Right renal cortex interstitium (tissue), 3 donors: ENCODE measurements around the gene PRM1. TPM values are rescaled to one million over a fixed set of nuclear protein-coding genes. Genes with fewer than 3 reads are reported as not detected.
"Not testable (repeated sequence)": the region's sequence is repeated elsewhere in the genome, so short reads cannot be mapped to it uniquely, and the experiment has no call there.

Source experiments
- DNase-seq, 3 donors: peaks; one replicate each; pipeline ENCODE4 v3.0.0-alpha.2; 2013; ENCODE audit warnings: low read depth in 3 of 3, low spot score in 2 of 3
- polyA plus RNA-seq, 3 donors: library from polyadenylated mRNA; unstranded; fragments of 120-200 nt; gene quantifications; one replicate each; pipeline ENCODE4 v1.2.1, GENCODE V29; 2013; ENCODE audit not compliant: insufficient read length in 3 of 3

Gene PRM1
- polyA plus RNA-seq, 3 donors, result not detected

DNA sequence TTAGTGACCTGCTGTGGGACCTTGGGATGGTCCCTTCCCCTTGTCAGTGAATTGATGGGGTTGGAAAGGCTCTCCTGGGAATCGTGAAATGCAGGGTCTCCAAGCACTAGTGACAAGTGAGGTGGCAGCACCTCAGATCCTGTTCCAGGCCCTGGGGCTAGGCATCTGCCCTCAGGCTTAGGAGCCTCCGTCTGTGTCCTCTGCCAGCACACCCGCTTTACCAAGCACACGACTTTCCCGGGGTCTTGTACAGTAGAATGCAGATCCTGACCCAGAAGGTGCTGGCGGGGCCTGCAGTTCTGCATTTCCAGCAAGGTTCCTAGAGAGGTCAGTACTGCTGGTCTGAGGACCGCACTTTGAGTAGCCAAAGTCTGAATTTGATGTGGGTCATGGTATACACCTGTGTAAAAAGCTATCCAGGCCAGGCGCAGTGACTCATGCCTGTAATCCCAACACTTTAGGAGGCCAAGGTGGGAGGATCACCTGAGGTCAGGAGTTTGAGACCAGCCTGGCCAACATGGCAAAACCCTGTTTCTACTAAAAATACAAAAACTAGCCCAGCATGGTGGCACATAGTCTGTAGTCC, 33.3 kb upstream of the PRM1 start:
- no peak for DNase-seq

DNA sequence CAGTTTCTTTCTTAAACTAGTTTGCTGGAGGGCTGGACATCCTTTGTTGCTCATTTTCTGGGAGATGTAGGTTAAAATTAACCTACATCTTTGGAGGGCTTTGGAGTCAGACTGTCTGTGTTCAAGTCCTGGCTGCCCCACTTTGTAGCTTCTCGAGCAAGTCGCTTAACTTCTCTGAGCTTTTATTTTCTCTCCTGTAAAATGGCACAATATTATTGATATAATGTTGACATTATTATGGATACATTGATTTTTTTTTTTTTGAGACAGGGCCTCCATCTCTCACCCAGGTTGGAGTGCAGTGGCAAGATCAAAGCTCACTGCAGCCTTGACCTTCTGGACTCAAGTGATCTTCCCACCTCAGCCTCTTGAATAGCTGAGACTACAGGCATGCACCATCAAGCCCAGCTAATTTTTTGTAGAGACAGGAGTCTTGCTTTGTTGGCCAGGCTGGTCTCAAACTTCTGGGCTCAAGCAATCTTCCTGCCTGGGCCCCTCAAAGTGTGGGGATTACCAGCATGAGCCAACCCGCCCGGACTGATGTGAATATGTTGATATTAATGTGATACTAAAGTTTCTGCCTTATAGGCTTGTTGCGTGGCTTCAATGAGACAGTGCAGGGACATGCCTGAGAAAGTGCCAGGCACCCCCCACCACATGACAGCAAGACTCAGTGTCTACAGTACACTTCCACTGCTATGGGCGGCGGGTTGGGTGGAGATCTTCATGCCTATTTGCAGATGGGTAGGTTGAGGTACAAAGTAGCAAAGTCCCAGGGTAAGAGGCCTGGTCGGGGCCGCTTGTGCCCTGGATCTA, 32.6 kb upstream of the PRM1 start:
- DNase-seq, result no peak

DNA sequence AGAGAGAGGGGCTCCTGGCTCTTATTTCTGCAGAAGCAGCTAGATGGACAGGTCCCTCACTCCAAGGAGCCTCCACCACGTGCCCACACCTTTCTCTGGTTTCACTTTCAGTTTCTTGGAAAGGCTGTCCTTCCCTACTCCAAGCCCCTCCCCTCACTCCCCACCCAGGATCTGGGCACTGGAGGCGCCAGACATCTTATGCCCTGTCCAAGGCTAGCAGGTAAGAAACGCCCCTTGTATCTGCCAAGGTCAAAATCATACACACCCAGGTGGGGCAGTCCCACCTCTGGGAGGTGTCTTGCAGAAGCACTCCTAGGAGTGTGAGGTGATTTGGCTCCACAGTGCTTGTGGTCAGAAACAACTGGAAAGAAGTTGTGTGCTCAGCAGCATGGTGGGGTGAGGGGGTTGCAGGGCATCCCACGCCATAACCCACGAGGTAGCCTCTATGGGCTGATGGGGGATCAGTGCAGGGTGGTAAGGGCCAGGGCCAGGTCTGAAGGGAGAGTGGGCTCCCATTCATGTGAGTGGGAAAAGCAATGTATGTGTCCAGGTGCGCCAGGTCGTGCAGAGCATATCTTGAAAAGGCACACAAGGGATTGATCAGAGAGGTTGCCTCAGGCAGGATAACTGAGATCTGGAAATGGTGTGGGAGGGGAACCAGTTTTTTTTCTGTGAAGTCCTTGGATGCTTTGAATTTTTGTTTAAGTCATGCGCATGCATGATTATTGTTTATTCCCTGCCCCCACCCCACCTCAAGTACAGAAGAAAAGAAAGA, 31.8 kb upstream of the PRM1 start:
- no peak for DNase-seq

DNA sequence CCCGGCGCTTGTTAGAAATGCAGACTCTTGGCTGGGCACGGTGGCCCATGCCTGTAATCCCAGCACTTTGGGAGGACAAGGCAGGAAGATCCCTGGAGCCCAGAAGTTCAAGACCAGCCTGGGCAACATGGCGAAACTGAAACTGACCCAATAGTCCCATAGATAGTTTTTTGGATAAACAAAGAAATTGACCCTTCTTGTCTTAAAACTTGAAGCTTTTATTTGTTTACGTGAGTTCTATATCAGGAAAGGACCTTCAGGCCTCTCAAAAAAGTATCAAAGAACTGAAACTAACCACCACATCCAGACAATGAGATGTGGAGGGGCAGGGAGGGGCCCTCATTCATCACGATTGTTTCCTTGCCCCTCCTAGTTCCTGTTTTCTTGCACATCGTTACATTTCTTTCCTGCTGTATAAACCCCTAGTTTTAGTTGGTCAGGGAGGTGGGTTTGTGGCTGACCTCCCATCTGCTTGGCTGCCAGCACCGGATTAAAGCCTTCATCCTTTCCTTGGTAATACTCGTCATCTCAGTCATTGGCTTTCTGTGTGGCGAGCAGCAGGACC, 29.9 kb upstream of the PRM1 start:
- no peak for DNase-seq

DNA sequence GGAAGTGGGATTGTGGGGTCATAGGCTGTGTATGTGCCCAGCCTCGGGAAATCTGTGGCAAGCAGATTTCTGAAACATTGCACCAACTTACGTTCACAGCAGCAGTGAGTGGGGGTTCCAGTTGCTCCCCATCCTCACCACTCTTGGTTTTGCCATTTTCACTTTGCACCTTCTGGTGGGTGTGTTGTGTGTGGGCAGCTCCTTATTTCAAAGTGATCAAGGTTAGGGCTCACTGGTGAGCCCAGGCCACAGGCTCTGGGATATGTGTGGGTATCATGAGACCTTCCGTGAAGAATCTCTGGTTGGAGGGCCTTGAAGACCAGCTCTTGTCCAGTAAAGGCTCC, 29.5 kb upstream of the PRM1 start:
- no peak for DNase-seq

DNA sequence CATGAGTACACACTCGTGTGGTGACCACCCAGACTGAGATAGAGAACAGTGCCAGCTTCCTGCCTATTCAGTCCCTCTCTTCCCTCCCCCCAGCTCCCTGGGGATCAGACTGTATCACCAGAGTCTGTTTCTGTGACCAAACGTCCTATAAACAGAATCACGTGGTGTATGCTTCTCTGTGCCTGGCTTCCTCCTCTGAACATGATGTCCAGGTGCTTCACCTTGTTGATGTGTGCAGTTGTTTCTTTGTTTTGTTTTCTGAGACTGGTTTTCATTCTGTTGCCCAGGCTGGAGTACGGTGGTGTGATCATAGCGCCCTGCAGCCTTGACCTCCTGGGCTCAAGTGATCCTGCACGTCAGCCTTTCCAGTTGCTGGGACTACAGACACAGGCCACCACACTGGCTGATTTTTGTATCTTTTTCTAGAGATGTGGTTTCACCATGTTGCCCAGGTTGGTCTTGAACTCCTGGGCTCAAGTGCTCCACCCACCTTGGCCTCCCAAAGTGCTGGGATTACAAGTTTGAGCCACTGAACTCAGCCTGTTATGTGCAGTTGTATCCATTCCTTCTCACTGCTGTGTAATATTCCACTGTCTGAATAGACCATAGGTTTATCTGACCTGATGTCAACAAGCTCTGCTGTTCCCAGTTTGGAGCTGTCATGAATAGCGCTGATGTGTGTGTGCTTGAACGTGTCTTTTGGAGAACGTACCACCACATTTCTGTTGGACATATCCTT, 28.9 kb upstream of the PRM1 start:
- DNase-seq, result no peak

DNA sequence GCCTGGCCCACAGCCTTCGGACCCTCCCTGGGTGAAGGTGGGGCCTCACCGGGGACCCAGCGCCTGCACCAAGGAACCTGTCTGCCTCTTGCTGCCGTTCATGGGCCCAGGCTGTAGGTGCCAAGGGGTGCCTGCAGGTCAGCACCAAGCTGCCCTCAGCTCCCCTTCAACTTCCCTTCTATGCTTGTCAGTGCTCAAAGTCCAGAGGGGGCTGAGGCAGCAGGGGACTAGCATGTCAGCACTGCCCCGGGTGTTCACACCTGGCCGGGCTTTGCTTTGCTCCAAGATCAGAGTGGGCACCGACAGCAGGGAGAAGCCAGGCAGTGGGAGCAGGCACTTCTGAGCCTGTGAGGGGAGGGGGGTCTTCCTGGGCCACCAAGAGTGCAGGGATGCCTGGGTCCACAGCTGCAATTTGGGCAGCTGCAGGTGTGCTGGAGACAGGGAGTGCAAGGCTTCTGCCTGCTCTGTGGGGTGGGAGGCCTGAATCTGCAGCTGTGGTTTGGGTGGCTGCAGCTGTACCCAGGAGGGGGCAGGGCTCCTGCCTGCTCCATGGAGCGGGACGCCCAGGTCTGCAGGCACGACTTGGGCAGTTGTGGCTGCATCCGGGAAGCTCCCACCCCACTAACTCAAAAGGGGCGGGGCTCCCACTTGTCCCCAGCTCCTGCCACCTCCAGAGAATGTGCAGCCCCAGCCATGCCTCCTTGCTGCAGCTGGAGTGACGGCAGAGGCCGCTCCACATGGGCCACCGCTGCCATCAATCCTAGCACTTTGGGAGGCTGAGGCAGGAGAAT, 27.6 kb upstream of the PRM1 start:
- DNase-seq, result no peak

DNA sequence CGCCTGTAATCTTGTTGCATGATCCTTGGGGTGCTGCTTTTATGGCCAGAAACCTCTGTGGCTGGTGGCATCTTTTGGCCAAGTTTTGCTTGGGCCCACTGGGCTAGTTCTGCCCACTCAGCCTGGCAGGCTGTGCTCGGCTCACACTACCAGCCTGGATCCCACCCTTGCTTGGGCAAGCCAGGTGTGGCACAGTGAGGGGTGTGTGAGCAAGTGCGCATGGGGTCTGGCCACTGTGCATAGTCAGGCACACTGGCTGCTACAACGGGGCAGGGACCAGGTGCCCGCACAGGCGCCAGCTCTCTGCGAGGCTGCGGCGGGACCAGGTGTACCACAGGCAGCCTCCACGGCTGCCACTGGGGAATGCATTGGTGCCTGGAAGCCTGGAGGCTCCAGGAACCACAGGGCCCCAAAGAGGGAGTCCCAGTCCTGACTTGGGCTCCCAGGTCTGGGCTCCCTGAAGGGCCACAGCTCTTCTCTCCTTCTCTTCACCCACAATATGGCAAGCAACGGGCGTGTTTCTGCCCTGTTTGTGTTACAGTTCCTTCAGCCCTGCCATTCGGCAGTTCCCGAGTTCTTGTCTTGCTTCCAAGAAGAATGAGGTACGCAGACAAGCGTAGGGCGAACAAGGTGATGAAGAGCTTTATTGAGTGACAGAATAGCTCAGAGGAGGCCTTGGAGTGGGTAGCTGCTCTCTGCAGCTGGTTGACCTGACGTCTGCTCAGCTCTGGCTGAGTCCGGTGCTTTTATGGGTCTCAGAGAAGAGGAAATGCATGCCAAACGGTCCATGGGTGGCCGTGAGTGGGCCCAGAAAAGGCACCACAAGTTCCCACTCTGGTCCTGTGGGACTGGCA, 26.7 kb upstream of the PRM1 start:
- DNase-seq, result no peak

DNA sequence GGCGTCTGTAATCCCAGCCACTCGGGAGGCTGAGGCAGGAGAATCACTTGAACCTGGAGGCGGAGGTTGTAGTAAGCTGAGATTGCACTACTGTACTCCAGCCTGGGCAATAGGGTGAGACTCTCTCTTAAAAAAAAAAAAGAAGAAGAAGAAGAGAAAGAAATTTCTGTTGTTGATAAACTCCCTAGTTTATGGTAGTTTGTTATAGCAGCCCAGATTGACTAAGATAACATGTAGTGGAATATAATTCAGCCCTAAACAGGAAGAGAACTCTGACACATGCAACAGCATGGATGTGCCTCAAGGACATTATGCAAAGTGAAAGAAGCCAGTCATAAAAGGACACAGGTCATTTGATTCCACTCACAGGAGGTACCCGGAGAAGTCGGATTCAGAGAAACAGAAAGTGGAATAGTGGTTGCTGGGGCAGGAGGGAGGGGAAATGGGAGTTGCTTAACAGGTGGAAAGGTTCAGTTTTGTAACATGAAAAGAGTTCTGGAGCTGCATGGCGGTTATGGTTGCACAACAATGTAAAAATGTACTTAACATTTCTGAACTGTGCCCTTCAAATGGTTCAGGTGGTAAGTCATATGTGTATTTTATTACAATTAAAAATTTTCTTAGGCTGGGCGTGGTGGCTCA, 26.0 kb upstream of the PRM1 start:
- DNase-seq, result no peak

DNA sequence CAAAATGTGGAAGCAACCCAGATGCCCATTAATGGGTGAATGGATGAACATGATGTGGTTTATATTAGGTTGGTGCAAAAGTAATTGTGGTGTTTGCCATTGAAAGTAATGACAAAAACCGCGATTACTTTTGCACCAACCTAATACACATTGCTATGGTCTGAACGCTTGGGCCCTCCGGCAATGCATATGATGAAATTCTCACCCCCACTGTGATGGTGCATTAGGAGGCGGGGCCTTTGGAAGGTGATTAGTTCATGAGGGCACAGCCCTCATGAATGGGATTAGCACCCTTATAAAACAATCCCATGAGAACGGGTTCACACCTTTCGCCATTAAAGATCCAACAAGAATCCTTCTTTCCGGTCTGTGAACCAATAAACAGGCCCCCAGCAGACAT, 25.3 kb upstream of the PRM1 start:
- no peak for DNase-seq

DNA sequence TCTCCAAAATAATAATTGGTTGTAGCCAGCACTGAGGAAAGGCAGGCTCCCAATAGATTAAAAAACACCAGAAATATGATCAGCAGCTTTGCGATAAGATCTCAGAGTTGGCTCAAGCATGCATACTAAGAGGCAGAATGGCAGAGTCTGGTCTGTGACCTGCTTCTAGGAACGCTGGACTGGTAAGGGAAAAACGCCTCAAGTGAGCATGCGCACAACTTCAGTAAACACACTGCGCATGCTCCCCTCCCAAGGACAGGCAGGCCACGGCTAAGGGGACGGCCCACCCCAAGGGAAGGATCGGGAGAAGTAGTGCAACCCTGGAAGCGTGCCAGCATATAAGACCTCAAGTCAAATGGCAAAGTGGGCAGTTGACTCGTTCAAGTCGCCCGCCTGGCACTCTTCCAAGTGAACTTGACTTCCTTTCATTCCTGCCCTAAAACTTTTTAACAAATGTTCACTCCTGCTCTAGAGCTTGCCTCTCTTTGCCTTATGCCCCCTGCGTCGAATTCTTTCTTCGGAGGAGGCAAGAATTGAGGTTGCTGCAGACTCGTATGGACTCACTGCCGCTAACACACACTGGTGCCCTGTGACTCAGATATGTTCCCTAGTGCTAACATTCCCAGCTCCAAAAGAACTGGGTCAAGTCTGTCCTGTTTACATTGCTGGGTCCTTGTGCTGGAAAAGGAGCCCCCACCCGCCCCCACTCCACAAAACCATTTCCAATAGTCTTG, 22.4 kb upstream of the PRM1 start:
- no peak for DNase-seq

DNA sequence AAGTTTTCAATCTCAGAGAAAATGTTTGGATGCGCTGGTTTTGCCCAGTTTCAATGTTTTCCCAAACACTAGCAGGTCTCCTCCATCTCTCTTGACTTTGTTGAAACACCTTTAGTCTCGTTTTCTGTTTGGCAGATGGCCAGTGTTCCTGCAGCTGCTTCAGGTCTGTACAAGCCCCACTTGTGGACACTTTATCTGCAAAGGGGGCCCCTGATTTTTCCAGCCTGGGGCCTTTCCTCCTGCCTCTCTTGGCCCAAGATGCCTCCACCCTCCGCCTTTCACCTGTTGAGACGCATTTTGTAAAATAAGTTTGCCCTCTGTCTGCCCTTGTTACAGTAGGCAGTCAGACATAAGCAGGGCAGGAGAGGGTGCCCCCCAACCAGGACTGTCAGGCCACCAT, 21.8 kb upstream of the PRM1 start:
- no peak for DNase-seq

DNA sequence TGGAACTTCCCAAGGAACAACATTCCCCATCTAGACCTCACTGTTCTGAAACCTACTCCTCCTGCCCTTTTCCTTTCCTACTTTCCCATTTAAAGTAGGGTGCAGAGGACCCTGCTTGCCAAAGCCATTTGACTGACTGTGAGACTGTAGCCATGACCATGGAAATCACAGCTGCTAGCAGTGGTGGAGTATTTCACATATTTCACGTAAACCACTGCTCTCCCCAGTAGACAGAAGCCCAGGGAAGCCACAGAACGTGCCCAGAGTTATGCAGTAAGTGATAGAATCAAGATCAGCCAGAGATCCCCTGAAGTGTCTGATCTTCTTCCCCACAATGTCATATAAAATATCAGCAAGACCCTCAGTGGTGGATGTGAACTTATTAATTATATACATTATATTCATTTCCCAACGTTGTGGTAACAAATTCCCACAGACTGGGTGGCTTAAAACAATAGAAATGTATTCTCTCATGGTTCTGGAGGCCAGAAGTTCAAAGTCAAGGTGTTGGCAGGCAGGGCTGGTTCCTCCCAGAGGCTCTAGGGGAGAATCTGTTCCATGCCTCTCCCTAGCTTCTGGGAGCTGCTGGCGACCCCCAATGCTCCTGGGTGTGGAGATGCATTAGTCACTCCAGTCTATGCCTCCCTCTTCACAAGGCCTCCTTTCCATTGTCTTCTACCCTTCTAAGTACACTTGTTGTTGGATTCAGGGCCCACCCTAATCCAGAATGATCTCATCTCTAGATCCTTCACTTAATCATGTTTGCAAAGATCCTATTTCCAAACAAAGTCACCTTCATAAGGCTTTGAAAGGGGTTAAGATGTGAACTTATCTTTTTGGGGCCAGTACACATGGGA, 20.7 kb upstream of the PRM1 start:
- DNase-seq, result no peak

DNA sequence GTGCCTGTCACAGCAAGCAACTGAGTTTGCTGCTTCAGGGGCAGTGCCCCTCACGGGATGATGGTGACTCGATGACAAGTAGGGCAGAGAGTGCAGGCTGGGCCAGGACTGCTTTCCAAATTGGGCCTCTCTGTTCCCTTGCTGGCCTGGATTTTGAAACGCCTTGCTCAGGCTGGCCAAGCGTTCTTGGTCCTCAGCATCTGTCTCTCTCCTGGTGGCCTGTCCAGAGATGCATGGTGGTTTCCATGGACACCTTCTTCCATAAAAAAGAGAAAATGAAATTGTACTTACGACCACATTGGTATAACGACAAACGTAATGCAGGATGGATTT, 19.4 kb upstream of the PRM1 start:
- no peak for DNase-seq

DNA sequence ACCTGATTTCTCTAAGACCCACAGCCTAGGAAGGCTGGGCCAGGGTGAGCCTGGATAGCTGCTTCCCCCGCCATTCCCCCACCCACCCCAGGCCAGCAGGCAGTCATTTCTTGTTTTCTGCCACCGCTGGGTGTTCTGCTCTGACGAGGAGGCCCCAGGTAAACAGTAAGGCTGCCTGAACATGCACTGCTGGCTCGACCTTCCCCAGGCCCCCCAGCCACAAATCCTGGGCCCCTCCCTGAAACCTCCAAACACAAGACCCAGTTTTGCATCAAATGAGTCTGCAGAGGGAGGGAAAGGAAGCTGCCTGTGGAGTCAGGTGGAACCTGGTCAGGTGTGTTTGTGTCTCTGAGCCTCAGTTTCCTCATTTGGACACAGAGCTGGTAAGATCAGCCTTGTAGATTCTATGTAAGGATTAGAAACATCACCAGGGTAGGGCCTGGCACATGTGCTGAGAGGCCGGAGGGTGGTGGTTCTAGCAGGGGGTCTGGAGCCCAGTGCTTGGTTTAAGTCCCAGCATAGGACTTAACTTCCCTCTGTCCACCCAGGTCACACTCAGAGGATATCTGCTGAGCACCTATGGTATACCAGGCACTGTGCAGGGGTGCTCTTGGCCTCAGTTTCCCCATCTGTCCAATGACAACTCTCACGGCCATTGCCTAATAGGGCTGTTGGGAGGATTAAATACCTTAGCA, 18.9 kb upstream of the PRM1 start:
- no peak for DNase-seq

DNA sequence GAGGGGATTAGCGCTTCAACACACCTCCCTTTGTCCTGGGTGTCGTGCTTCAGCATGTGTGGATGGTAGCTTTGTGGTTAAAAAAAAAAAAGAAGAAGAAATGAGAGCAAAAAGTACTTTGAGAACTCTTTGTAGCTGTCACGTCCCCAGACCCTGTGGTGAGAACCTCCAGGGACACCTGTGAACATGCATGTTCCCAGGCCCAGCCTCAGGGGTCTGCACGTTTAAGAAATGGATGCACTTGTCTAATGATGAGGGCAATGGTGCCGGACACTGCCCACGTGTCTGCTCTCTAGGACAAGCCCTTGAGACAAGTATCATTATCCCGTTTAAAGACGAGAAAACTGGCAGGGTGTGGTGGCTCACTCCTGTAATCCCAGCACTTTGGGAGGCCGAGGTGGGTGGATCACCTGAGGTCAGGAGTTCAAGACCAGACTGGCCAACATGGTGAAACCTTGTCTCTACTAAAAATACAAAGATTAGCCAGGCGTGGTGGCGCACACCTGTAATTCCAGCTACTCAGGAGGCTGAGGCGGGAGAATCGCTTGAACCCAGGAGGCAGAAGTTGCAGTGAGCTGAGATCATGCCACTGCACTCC, 17.9 kb upstream of the PRM1 start:
- DNase-seq, result not testable (repeated sequence)
